CD4-positive, alpha-beta T cell treated with Interleukin-17A for 4 hours (primary cell): ENCODE results near the gene DDX54.

Experiments used
- DNase-seq: peaks from one replicate; pipeline ENCODE4 v3.0.0-alpha.2; 2020; ENCODE audit warnings: mixed read lengths

Gene DDX54

GRCh38 chr12:113189361-113189760, 4.1 kb upstream of the DDX54 start:
- no peak for DNase-seq

GRCh38 chr12:113186666-113187325, 1.5 kb upstream of the DDX54 start:
- no peak for DNase-seq

- no peak for DNase-seq
Observed at GRCh38 chr12:113186033-113186365, 721 bp upstream of the DDX54 start.

GRCh38 chr12:113184900-113185179, 438 bp downstream of the DDX54 start:
- peak; percentile 89 for DNase-seq

GRCh38 chr12:113184098-113184899, 979 bp downstream of the DDX54 start:
- DNase-seq, result no peak

GRCh38 chr12:113183030-113183589, 2.2 kb downstream of the DDX54 start:
- DNase-seq, result no peak

GRCh38 chr12:113181975-113182374, 3.3 kb downstream of the DDX54 start:
- DNase-seq, result no peak

GRCh38 chr12:113180333-113180732, 4.9 kb downstream of the DDX54 start:
- no peak for DNase-seq

- no peak for DNase-seq
Observed at GRCh38 chr12:113179023-113179422, 6.3 kb downstream of the DDX54 start.

- peak; percentile 82 for DNase-seq
Observed at GRCh38 chr12:113174461-113175384, 10.6 kb downstream of the DDX54 start.

GRCh38 chr12:113173081-113173698, 12.1 kb downstream of the DDX54 start:
- no peak for DNase-seq

- DNase-seq, result no peak
Observed at GRCh38 chr12:113172185-113172584, 13.1 kb downstream of the DDX54 start.

GRCh38 chr12:113171543-113171942, 13.7 kb downstream of the DDX54 start:
- DNase-seq, result no peak

- no peak for DNase-seq
Observed at GRCh38 chr12:113170926-113171325, 14.4 kb downstream of the DDX54 start.

GRCh38 chr12:113170457-113170856, 14.8 kb downstream of the DDX54 start:
- DNase-seq, result no peak

- no peak for DNase-seq
Observed at GRCh38 chr12:113169697-113170096, 15.6 kb downstream of the DDX54 start.

GRCh38 chr12:113167868-113168267, 17.4 kb downstream of the DDX54 start:
- DNase-seq, result no peak

GRCh38 chr12:113165521-113166450, 19.5 kb downstream of the DDX54 start:
- no peak for DNase-seq

GRCh38 chr12:113164014-113164413, 21.3 kb downstream of the DDX54 start:
- no peak for DNase-seq

- no peak for DNase-seq
Observed at GRCh38 chr12:113163030-113163360, 22.3 kb downstream of the DDX54 start.

- no peak for DNase-seq
Observed at GRCh38 chr12:113162102-113163029, 22.9 kb downstream of the DDX54 start.
